ENCODE data around the gene PJVK.

GRCh38 chr2:178482437-178482836 is 31.3 kb downstream of the PJVK start:
- TF ChIP-seq EZH2 (IDR thresholded peaks at IDR 0.05): no peak
- TF ChIP-seq POLR2AphosphoS5 (IDR thresholded peaks at IDR 0.05; ENCODE audit: borderline replicate concordance, low read depth, low read length): no peak

Measured in SK-N-MC (cell line).